GOT3 (cell line): ENCODE data around the gene NAGA.
"Not testable (repeated sequence)": the region's sequence is repeated elsewhere in the genome, so short reads cannot be mapped to it uniquely, and the experiment has no call there.

Experiments
- DNase-seq: peaks from one replicate; lab custom pipeline; 2025; ENCODE audit warnings: mixed read lengths; lab: John Stamatoyannopoulos, UW

Gene NAGA

GRCh38 chr22:42074846-42075676 lies 4.4 kb upstream of the NAGA start:
- no peak for DNase-seq

- DNase-seq = no peak
Observed at GRCh38 chr22:42074132-42074811, 3.7 kb upstream of the NAGA start, which contains the start of gene PHETA2. Gene PHETA2, plus strand, starts transcription at chr22:42074248. Its CDS starts 3,046 bp downstream, at chr22:42077294.

- no peak for DNase-seq
Observed at GRCh38 chr22:42073621-42074041, 3.0 kb upstream of the NAGA start.

- no peak for DNase-seq
Observed at GRCh38 chr22:42072606-42073330, 2.2 kb upstream of the NAGA start.

- not testable (repeated sequence) for DNase-seq
Observed at GRCh38 chr22:42071508-42071907, 896 bp upstream of the NAGA start.

- no peak for DNase-seq
Observed at GRCh38 chr22:42069801-42070516, 653 bp downstream of the NAGA start.

GRCh38 chr22:42068291-42068690 lies 2.3 kb downstream of the NAGA start:
- no peak for DNase-seq

GRCh38 chr22:42067671-42068251 lies 2.9 kb downstream of the NAGA start:
- no peak for DNase-seq

GRCh38 chr22:42066937-42067336 lies 3.7 kb downstream of the NAGA start:
- no peak for DNase-seq

GRCh38 chr22:42066126-42066761 lies 4.4 kb downstream of the NAGA start:
- DNase-seq = no peak

GRCh38 chr22:42065438-42066125 lies 5.0 kb downstream of the NAGA start:
- DNase-seq = no peak

- DNase-seq = no peak
Observed at GRCh38 chr22:42064629-42065028, 6.0 kb downstream of the NAGA start.

GRCh38 chr22:42062506-42063170 lies 8.0 kb downstream of the NAGA start:
- DNase-seq = no peak

- no peak for DNase-seq
Observed at GRCh38 chr22:42061041-42061440, 9.6 kb downstream of the NAGA start.

- DNase-seq = no peak
Observed at GRCh38 chr22:42060489-42060888, 10.1 kb downstream of the NAGA start.

- no peak for DNase-seq
Observed at GRCh38 chr22:42056757-42057511, 13.7 kb downstream of the NAGA start.

GRCh38 chr22:42052765-42053164 lies 17.8 kb downstream of the NAGA start:
- DNase-seq = no peak

- DNase-seq = no peak
Observed at GRCh38 chr22:42050641-42051180, 19.9 kb downstream of the NAGA start.

GRCh38 chr22:42041784-42042183 lies 28.8 kb downstream of the NAGA start:
- DNase-seq = no peak
